HG02981 (cell line): Measurements from ENCODE around the gene MALRD1.

Experiments
- ATAC-seq: cut with Tn5 transposase; IDR thresholded peaks from one replicate; pipeline ENCODE4 v1.9.1; 2021; ENCODE audit warnings: mild to moderate bottlenecking, moderate library complexity; ENCODE audit not compliant: unreplicated experiment

The MALRD1 gene

GRCh38 chr10:19048489-19048888, at the start of gene MALRD1:
Gene MALRD1, plus strand, starts transcription at chr10:19048801. Its CDS starts 138 bp downstream, at chr10:19048939.
- ATAC-seq = no peak

DNA sequence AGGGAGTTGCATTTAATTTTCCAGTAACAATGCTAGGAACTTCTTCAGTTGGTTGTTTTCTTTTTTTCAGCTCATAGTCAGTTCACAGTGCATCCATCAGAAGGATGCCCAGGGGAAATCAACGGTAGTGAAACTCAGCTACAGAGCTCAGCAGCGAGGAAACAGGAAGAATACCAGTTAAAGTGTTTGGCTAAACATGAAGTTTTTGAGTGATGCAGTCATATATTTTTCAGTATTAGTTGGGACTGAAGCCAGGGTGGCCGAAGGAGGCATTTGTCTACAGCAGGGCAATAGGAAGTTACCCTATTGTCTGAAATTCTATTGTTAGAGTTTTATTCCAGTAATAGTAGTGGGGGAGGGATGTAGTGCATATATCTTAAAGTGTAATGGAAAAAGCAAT, 45.3 kb upstream of the MALRD1 start:
- no peak for ATAC-seq

DNA sequence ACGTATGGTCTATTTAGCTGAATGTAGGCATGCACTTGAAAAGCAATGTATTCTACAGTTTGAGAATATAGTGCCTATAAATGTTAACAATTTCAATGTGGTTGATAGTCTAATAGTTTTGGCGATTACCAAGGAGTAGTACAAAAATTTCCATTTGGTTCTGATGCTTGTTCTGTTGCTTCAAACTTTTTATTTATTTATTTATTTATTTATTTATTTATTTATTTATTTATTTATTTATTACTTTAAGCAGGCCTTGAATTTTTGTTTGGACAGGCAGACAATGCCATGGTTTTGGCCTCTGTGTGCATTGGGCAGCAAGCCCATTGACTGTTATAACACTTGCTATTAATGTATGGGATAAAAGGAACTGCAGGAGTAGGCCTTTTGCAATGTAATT, 36.5 kb upstream of the MALRD1 start:
- ATAC-seq = no peak

GRCh38 chr10:19014034-19014433, 34.6 kb upstream of the MALRD1 start:
- ATAC-seq = no peak

DNA sequence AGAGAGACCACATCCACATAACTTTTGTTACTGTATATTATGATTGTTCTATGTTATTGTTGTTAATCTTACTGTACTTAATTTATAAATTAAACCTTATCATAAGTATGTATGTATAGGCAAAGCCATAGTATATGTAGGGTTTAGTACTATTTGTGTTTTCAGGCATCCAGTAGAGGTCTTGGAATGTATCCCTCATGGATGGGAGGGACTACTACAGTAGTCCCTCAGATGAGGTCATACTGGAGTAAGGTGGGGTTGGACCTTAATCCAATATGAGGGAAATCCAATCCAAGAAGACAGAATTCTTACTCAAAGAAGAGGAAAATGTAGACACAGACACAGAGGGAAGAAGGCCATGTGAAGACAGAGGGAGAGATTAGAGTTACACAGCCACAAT, 34.1 kb upstream of the MALRD1 start:
- ATAC-seq = no peak

DNA sequence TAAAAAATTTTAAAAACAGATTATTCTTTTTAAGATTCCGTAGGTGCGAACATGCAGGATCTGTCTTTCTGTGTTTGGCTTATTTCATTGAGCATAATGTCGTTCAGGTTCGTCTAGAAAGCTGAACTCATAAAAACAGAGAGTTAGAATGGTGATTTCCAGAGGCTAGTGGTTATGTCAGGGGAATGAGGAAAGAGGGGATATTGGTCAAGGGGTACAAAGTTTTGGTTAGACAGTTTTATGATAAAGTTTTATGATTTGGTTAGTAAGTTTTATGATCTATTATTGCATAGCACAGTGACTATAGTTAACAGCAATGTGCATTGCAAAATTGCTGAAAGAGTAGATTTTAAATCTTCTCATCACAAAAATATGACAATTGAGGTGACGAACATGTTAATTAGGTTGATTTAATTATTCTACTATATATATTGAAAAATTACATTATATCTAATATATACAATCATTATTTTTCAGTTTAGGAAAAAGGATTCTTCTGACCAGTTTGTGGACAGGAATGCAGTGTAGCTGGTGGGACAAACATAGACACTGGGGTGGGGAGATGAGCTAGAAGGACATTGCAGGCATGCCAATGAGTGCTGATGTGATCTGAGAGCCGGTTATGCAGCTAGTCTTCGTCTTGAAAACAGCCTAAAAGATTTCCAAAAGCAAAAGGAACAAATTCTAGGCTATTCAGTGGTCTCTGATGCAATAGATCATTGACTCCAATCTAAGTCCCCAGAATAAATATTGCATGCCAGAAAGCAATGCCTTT, 31.3 kb upstream of the MALRD1 start:
- ATAC-seq = no peak

GRCh38 chr10:19021162-19021561, 27.4 kb upstream of the MALRD1 start:
- ATAC-seq = no peak

DNA sequence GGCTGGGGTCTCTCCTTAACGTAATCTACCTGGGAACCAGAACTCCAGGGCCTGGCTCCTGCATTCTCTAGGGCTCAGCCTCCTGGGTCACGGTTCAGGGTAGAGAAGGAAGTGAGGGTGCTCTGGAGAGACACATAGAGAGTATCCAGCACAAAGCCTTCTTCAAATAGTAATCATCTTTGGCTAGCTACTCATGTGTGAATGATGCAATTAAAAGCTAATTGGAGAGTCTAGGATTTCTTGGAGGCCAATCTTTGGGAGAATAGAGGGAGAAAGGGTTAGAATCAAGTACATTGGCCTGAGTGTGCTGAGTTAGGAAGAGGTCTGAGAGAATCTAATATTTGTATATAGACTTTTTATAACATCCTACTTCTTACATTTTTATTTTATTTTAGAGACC, 24.0 kb upstream of the MALRD1 start:
- ATAC-seq = no peak

DNA sequence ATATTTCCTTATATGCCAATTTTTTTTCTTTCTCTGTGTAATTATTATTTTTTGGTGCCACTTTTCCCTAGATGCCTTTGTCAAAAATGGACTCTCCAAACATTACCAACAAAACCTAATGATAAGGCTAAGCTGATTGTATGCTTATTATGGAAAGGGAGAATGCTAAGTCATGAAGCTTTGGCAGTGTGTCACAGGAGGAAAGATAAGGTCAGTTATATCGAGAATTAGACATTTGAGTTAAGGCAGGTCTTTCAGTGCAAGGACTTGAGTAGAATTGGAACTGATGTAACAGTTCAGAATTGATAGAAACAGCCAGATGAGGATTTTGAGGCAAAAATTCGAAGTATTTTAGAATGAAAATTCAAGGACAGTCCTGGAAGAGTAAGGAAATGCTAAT, 16.8 kb upstream of the MALRD1 start:
- ATAC-seq = no peak

GRCh38 chr10:19033741-19034140, 14.9 kb upstream of the MALRD1 start:
- no peak for ATAC-seq

- no peak for ATAC-seq
These were observed 7.4 kb upstream of the MALRD1 start for GRCh38 chr10:19041171-19041570.

GRCh38 chr10:19043431-19043830, 5.2 kb upstream of the MALRD1 start:
- ATAC-seq = no peak

DNA sequence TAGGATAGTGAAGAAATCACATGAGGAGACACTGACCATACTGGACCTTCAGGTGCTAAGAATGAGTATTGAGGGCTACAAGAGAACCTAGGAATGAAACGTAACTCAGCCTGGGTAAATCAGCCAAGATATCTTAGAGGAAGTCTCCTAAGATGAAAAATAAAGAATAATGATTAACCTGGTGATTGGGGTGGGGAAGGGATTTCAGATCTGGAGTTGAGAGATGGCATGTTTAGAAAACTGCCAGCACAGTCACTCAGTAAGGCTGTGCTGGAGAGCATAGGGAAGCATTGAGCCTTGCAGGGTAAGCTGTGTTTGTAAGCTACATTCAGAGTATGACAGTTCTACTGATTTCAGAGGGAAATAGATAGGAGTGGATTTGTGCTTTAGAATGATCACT, 1.9 kb upstream of the MALRD1 start:
- ATAC-seq = no peak

GRCh38 chr10:19048891-19049290, 290 bp downstream of the MALRD1 start:
- no peak for ATAC-seq

DNA sequence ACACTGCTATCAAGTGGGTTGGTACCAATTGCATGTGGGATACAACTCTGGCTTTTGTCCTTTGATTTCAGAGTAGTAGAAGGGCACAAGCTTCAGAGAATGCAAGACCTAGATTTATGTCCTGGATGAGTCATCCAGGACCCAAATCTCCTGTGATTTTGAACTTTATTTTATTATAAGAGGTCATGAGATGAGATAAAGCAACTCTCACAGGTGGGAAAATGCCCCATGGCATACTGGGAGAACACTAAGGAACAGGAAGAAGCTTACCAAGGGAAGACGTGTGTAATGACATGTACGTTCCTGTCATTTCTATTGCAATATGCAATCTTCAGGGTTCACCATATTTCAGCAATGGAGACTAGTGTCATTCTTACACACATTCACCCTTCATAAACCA, 966 bp downstream of the MALRD1 start:
- ATAC-seq = no peak

DNA sequence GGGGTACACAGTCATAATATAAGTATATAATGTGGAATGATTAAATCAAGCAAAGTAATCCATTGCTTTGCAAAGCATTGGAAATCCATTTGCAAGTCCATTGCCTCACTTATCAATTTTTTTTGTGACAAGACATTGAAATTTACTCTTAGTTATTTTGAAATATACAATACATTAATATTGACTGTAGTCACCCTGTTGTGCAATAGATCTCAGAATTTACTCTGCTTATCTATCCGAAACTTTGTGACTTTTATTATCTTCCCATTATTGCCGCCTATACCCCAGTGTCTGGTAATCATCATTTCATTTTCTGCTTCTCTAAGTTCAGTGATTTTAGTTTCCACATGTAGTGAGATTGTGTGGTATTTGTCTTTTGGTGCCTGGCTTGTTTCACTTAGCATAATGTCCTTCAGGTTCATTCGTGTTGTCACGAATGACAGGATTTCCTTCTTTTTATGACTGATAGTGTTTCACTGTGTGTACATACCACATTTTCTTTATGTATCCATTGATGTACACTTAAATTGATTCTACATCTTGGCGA, 5.8 kb downstream of the MALRD1 start:
- ATAC-seq = no peak

- no peak for ATAC-seq
These were observed 9.4 kb downstream of the MALRD1 start for GRCh38 chr10:19058046-19058445.

GRCh38 chr10:19063986-19064385, 15.4 kb downstream of the MALRD1 start:
- no peak for ATAC-seq

GRCh38 chr10:19071946-19072345, 23.3 kb downstream of the MALRD1 start:
- no peak for ATAC-seq

- ATAC-seq = no peak
These were observed 28.7 kb downstream of the MALRD1 start for GRCh38 chr10:19077276-19077675.

DNA sequence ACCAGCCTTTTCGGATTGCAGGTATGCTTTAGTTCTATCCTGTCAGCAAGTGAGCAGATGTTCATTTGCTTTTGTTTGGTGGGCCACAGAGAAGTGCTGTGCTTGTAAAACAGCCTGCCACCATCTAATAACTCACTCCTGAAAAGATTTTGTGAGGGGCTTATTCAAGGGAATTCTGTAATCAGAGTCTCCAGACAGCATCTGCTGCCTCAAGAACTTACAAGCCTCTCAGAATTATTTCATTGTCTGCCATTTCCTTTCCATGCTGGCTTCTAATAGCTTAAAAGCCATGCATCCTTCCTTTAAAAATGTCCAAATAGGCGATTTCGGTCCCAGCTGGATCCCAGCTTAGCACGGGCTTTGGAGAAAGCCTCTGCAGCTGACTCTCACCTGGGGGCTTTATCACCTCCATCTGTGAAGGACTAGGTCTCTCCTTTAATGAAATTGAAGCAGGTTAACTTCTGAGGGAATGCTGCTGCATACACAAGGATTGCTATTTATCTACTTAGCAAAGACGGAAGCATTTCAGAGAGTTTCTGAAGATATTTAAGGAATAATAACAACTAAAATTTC, 48.0 kb downstream of the MALRD1 start:
- ATAC-seq = no peak

DNA sequence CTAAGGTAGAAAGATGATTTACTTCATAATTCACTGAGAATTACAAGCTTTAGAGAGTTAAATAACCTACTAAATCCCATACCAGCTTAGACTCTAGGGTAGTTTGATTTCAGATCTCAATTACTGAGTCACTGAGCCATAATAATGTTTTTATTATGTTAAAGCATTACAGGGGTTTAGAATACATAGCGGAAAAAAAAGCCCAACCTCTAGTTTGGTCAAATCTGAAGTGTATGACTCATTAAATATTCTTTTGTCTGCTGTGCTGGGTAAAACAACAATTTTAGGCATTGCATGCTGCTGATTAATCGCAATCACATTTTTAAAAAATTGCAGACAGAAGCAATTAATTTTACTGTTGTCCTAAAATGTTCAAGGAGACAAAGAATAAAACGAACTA, 48.5 kb downstream of the MALRD1 start:
- ATAC-seq = no peak
